ENCODE data around the gene VAV2. TPM values are rescaled to one million over a fixed set of nuclear protein-coding genes. Genes with fewer than 3 reads are reported as not detected.

The VAV2 gene
- total RNA-seq, 1 donor from 2014 or later = 12.7 TPM

DNA sequence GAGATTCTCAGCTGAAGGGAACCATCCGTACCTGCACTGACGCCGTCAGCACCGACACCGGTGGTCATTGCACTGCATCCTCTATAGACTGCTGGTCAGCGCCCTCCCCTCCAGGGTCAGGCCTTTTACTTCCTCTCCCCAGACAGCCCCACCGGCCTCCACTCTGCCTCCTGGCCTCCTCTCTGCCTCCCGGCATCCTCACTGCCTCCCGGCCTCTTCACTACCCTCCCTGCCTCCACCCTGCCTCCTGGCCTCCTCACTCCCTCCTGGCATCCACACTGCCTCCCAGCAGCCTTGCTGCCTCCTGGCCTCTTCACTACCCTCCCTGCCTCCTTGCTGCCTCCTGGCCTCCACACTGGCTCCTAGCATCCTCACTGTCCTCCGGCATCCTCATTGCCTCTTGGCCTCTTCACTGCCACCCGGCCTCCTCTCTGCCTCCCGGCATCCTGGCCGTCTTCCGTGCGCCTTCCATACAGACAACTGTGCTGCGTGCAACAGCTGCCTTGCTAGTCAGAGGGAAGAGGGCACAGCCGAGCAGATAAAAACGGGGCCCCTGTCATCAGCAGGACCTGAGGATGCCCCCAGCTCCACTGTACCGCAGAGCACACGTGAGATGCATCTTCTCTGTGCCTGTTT is 62.0 kb downstream of the VAV2 start:
- H3K9me3 ChIP-seq = no peaks in the 10 kb centered on the region
- intact Hi-C loops (cut with DNase I) = no loop called here
- no peaks in the 10 kb centered on the region for H3K27me3 ChIP-seq
- no peak for DNase-seq (ENCODE audit: low spot score in 2 of 2)
- H3K4me1 ChIP-seq = no peaks in the 10 kb centered on the region
- no peaks in the 10 kb centered on the region for H3K36me3 ChIP-seq
- TF ChIP-seq, protein P1, sequence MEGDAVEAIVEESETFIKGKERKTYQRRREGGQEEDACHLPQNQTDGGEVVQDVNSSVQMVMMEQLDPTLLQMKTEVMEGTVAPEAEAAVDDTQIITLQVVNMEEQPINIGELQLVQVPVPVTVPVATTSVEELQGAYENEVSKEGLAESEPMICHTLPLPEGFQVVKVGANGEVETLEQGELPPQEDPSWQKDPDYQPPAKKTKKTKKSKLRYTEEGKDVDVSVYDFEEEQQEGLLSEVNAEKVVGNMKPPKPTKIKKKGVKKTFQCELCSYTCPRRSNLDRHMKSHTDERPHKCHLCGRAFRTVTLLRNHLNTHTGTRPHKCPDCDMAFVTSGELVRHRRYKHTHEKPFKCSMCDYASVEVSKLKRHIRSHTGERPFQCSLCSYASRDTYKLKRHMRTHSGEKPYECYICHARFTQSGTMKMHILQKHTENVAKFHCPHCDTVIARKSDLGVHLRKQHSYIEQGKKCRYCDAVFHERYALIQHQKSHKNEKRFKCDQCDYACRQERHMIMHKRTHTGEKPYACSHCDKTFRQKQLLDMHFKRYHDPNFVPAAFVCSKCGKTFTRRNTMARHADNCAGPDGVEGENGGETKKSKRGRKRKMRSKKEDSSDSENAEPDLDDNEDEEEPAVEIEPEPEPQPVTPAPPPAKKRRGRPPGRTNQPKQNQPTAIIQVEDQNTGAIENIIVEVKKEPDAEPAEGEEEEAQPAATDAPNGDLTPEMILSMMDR (IDR thresholded peaks at IDR 0.05) = no peak
- H3K4me3 ChIP-seq = no peak overlapping the region
- no peak overlapping the region for H3K27ac ChIP-seq

DNA sequence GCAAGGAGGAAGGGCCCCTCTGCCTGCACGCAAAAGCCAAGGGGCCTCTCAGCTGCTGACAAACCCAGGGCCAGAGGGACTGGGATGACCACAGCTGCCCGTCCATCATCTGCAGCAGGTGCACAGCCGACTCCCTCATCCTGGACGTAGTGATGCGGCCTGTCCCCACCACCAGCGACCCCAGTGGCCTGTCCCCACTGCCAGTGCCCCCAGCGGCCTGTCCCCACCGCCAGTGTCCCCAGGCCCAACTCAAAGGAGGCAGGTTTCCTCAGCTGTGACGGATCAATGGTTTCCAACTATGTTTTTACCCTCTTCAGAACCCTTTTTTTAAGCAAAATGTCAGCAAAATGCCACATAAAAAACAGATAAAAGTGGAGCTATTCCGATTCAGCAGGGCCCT is 62.5 kb downstream of the VAV2 start:
- TF ChIP-seq, protein P1 (IDR thresholded peaks at IDR 0.05) = no peak
- H3K4me1 ChIP-seq = no peaks in the 10 kb centered on the region
- no peaks in the 10 kb centered on the region for H3K27me3 ChIP-seq
- intact Hi-C loops (cut with DNase I) = no loop called here
- no peak overlapping the region for H3K4me3 ChIP-seq
- H3K36me3 ChIP-seq = no peaks in the 10 kb centered on the region
- no peaks in the 10 kb centered on the region for H3K9me3 ChIP-seq
- H3K27ac ChIP-seq = no peak overlapping the region
- DNase-seq (ENCODE audit: low spot score in 2 of 2) = no peak

DNA sequence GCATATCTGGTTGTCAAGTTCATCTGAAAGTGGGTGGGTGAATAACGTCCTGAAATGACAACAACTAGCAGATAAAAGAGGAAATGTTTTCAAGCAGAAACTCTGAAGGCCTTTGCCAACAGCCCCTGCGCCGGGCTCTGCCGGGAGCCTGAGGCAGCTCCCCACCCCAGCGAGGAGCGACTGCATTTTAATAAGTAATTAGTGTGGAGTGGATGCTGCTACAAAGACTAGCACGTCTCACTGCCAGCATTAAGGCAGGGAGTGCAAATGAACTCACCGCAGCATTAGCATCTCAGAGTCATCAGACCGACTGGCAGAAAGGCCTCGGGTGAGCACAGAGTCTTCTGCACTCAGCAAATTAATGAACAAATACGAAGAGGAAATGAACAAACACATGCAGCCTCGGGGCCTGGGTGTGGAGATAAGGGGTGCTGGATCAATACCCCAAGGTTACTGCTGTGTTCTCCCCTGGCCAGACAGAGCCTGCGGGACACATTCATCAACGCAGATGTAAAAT is 63.8 kb downstream of the VAV2 start:
- H3K27me3 ChIP-seq = no peaks in the 10 kb centered on the region
- H3K36me3 ChIP-seq = no peaks in the 10 kb centered on the region
- no peaks in the 10 kb centered on the region for H3K4me1 ChIP-seq
- TF ChIP-seq, protein P1 (IDR thresholded peaks at IDR 0.05) = no peak
- no peak overlapping the region for H3K27ac ChIP-seq
- intact Hi-C loops (cut with DNase I) = no loop called here
- no peaks in the 10 kb centered on the region for H3K9me3 ChIP-seq
- no peak overlapping the region for H3K4me3 ChIP-seq
- no peak for DNase-seq (ENCODE audit: low spot score in 2 of 2)

DNA sequence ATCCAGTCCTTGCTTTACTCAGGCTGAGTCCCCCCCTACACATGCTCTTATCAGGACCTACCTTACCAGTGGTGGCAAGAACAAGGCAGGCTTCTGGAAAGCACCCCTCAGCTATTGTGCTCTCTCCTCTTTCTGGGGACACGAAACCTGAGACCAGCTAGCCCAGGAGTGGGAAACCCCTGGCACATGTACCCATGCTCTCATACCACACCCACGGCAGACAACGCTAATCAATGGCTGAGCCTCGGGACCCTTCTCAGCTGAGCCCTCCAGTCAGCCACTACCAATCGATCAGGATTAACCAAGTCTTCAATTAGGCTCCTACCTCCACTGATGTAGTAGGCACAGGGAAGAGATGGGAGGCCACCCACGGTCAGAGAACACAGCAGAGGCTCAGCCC is 65.1 kb downstream of the VAV2 start:
- Histone ChIP-seq H3K27ac (no peak overlapping the region), H3K4me1 (no peaks in the 10 kb centered on the region), H3K9me3 (no peaks in the 10 kb centered on the region), H3K36me3 (no peaks in the 10 kb centered on the region), H3K27me3 (no peaks in the 10 kb centered on the region), H3K4me3 (no peak overlapping the region)
- TF ChIP-seq, protein P1 (IDR thresholded peaks at IDR 0.05) = no peak
- intact Hi-C loops (cut with DNase I) = no loop called here
- DNase-seq (ENCODE audit: low spot score in 2 of 2) = no peak

DNA sequence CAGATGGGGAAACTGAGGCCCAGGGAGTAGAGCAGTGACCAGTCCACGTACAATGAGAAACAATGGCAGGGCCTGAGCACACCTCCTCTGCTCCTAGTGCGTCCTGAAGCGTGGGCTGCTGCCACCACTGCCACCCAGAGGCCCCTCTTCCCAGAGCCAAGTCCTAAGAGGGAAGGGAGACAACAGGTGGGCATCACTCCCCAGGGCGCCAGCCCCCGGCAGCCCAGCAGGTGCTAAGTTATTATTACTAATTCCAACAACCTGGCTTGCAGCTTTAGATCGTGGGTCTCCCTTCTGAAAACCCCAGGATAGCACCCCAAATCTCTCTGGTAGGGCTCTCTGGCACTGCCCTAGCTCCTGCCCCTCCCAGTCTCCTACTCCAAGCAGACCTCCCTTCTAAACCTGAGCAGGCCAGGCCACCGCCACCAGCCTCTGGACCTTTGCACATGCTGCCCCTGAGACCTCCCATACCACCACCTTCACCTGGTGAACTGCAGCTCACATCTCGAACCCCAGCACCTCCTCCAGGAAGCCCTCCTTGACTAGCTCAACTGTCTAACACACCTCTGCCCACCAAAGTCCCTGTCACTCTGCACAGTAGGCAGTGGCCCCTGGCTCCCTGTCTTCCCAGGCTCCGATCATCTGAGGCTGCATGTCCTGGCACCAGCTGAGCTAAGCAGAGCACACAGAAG is 65.8 kb downstream of the VAV2 start:
- no peak overlapping the region for H3K4me3 ChIP-seq
- H3K36me3 ChIP-seq = no peaks in the 10 kb centered on the region
- intact Hi-C loops (cut with DNase I) = no loop called here
- no peaks in the 10 kb centered on the region for H3K27me3 ChIP-seq
- no peaks in the 10 kb centered on the region for H3K4me1 ChIP-seq
- no peak overlapping the region for H3K27ac ChIP-seq
- DNase-seq (ENCODE audit: low spot score in 2 of 2) = no peak
- TF ChIP-seq, protein P1 (IDR thresholded peaks at IDR 0.05) = no peak
- H3K9me3 ChIP-seq = no peaks in the 10 kb centered on the region
